GM18505 (cell line): ENCODE results near the gene SPATA2.

Experiments
- ATAC-seq: cut with Tn5 transposase; IDR thresholded peaks from one replicate; pipeline ENCODE4 v1.9.1; 2021; ENCODE audit not compliant: unreplicated experiment
- POLR2A ChIP-seq: IDR thresholded peaks from 4 replicates; pipeline ENCODE4 v1.6.1; 2011; ENCODE audit warnings: borderline replicate concordance; ENCODE audit not compliant: insufficient read depth, insufficient read length; ENCODE audit errors: extremely low read depth

SPATA2 gene

DNA sequence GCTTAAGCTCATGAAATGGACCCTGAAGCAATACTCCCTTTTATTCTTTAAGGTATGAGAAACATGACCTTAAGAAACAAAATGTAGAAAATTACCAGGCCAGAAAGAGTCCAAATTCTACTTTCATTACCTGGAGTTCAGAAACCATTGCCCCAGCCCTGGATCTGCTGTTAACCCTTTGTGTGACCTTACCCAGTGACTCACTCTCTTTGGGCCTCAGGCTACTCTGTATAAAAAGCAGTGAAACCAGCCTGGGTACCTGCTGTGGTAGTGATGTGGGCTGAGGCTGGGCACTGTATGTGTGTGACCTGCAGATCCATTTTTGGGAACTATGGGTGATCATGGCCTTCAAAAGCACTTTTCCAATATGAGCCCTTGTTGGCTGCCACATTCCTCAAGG is 55.5 kb downstream of the SPATA2 start:
- ATAC-seq = no peak
- no peak for TF ChIP-seq POLR2A

DNA sequence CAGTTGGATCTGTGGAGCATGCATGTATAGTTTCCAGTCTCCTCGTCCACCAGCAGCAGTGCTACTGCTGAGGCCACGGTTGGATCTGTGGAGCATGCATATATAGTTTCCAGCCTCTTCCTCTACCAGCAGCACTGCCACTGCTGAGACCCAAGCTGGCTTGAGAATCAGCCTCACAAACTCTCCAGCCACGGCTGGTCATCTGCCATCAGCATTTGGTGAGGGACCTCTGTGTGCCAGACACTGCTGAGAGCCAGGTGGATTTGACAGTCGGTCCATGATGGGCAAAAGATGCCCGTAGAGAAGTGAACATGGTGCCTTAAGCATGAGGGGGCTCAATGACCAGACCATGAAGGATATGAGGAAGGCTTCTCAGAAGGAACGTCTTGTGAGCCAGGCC is 56.3 kb downstream of the SPATA2 start:
- no peak for TF ChIP-seq POLR2A
- no peak for ATAC-seq

DNA sequence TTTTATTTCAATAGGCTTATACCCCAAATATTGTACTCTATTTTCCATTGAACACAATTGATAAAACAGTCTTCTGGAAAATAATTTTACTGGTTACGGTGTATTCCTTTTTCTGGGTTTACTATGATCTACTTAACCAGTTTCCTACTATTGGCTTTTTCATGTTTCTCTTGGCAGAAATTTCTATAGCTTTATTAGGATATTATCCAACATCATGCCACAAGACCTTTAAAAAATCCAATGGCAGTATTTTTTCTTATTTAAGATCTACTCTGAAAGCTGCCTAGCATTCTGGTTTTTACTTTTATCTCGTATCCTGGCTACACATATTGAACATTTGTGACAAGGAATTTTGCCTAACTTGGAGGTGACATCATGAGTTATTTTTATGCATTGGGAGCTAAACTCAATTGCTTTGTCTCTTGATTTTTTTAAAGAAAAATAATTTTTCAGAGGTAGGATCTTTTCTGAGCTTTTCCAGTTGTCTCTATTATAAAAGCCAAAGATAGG is 57.2 kb downstream of the SPATA2 start:
- ATAC-seq = no peak
- no peak for TF ChIP-seq POLR2A

DNA sequence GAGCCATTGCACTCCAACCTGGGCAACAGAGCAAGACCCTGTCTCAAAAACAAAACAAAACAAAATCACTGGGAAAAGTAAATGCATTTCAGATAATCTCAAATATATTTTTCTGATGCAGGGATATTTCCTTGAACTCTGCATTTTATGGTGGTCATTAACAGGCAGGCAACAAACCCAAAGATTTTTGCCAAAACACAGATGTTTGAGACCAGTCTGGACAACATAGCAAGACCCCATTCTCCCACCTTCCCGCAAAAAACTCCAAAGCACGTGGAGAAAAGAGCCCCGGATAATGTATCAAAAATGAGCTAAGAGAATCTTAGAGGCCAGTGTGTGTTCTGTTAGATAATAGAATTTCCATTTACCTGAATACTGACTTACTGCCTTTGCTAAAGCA is 58.4 kb downstream of the SPATA2 start:
- ATAC-seq = no peak
- TF ChIP-seq POLR2A = no peak

DNA sequence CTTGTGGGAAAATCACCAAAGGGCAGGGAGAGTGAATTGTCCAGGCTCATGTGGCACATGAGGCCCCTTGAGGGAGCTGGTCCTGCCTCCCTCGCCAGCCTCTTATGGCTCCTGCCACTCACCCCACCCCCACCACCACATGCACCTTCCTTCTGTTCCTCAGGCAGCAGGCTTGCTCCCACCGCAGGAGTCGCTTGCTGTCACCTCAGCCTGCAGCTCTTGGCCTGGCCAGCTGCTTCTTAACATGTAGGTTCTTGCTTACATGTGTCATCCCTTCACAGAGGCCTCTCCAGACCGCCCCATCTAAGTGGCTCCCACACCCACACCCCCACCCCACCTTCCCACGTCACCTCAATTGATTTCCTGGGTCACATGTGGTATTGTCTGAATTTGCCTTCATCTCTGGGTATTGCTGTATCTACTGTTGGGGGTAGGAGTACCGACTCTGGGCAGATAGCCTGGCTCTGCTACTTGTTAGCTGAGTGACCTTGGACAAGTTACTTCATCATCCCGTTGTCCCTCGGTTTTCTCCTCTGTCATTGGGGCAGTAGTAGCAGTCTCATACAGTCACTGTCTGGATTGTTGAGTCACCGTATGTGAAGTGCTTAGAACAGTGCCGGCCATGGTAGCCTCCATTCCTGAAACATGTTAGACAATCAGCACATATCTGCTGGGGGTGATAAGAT is 61.0 kb downstream of the SPATA2 start:
- ATAC-seq = no peak
- no peak for TF ChIP-seq POLR2A

GRCh38 chr20:49853640-49854039 is 61.7 kb downstream of the SPATA2 start:
- no peak for TF ChIP-seq POLR2A
- ATAC-seq = no peak
